HepG2 (cell line): Measurements from ENCODE around the gene CBFA2T2. TPM values are rescaled to one million over a fixed set of nuclear protein-coding genes. Genes with fewer than 3 reads are reported as not detected.

ENCODE experiments used
- BCL6 ChIP-seq: IDR thresholded peaks from 2 replicates; pipeline ENCODE4 v1.6.1; 2016; ENCODE audit warnings: missing genetic modification reagents, missing compliant biosample characterization
- CENPX ChIP-seq: sonication (generic); formaldehyde crosslinking; IDR thresholded peaks from 2 replicates; pipeline ENCODE4 v1.9.0; 2021; ENCODE audit warnings: mild to moderate bottlenecking, missing genetic modification reagents, moderate library complexity
- CSRNP1 ChIP-seq: sonication (generic); formaldehyde crosslinking; IDR thresholded peaks from 2 replicates; pipeline ENCODE4 v1.8.1; 2023; ENCODE audit warnings: mild to moderate bottlenecking, missing genetic modification reagents
- FOXJ3 ChIP-seq: sonication (generic); formaldehyde crosslinking; IDR thresholded peaks from 2 replicates; pipeline ENCODE4 v1.4.0; 2020; ENCODE audit warnings: missing genetic modification reagents, mild to moderate bottlenecking, borderline replicate concordance
- GFI1 ChIP-seq: sonication (generic); formaldehyde crosslinking; IDR thresholded peaks from 2 replicates; pipeline ENCODE4 v1.5.0; 2020; ENCODE audit warnings: missing genetic modification reagents, mild to moderate bottlenecking, borderline replicate concordance
- HNRNPH1 ChIP-seq: fragments of 200-400 bp; formaldehyde crosslinking; optimal IDR thresholded peaks from 2 replicates; pipeline ENCODE3; 2017; ENCODE audit warnings: mild to moderate bottlenecking, low read depth, low read length
- MIXL1 ChIP-seq: IDR thresholded peaks from 2 replicates; pipeline ENCODE4 v1.6.1; 2016
- MTF1 ChIP-seq: sonication (generic); formaldehyde crosslinking; IDR thresholded peaks from 2 replicates; pipeline ENCODE4 v1.5.0; 2020; ENCODE audit warnings: missing genetic modification reagents
- NBN ChIP-seq: fragments of 450-650 bp; conservative IDR thresholded peaks from 2 replicates; pipeline ENCODE4 v1.6.1; 2017
- NCOA1 ChIP-seq: sonication (generic); formaldehyde crosslinking; IDR thresholded peaks from 2 replicates; pipeline ENCODE4 v1.9.0; 2021; ENCODE audit warnings: missing genetic modification reagents
- NFYB ChIP-seq: sonication (generic); formaldehyde crosslinking; IDR thresholded peaks from 2 replicates; pipeline ENCODE4 v1.4.0; 2020; ENCODE audit warnings: missing genetic modification reagents
- PAF1 ChIP-seq: IDR thresholded peaks from 2 replicates; pipeline ENCODE4 v1.6.1; 2016; ENCODE audit warnings: missing genetic modification reagents, missing compliant biosample characterization
- SMAD1 ChIP-seq: sonication (generic); formaldehyde crosslinking; IDR thresholded peaks from 2 replicates; pipeline ENCODE4 v1.4.0; 2020; ENCODE audit warnings: missing genetic modification reagents, low read depth, mild to moderate bottlenecking, borderline replicate concordance
- SMAD9 ChIP-seq: sonication (generic); formaldehyde crosslinking; IDR thresholded peaks from 2 replicates; pipeline ENCODE4 v1.5.1; 2020; ENCODE audit warnings: mild to moderate bottlenecking, missing genetic modification reagents
- SRSF1 ChIP-seq: fragments of 200-400 bp; formaldehyde crosslinking; optimal IDR thresholded peaks from 2 replicates; pipeline ENCODE3; 2017; ENCODE audit warnings: mild to moderate bottlenecking, low read depth, low read length, moderate library complexity
- TBX3 ChIP-seq: fragments of 450-650 bp; IDR thresholded peaks from 2 replicates; pipeline ENCODE4 v1.6.1; 2017; ENCODE audit warnings: antibody characterized with exemption, mild to moderate bottlenecking, inconsistent platforms, borderline replicate concordance
- THAP11 ChIP-seq: IDR thresholded peaks from 2 replicates; pipeline ENCODE4 v1.6.1; 2016; ENCODE audit warnings: missing biosample characterization, missing genetic modification reagents
- ZFP36L1 ChIP-seq: sonication (generic); formaldehyde crosslinking; IDR thresholded peaks from 2 replicates; pipeline ENCODE4 v1.8.0; 2022; ENCODE audit warnings: mild to moderate bottlenecking, missing genetic modification reagents, moderate library complexity
- ZNF441 ChIP-seq: sonication (generic); formaldehyde crosslinking; IDR thresholded peaks from 2 replicates; pipeline ENCODE4 v1.7.0; 2021; ENCODE audit warnings: missing genetic modification reagents, borderline replicate concordance
- ZNF446 ChIP-seq: sonication (generic); formaldehyde crosslinking; IDR thresholded peaks from 2 replicates; pipeline ENCODE4 v1.5.0; 2020; ENCODE audit warnings: mild to moderate bottlenecking, missing genetic modification reagents
- ZNF451 ChIP-seq: sonication (generic); formaldehyde crosslinking; IDR thresholded peaks from 2 replicates; pipeline ENCODE4 v1.5.0; 2020; ENCODE audit warnings: mild to moderate bottlenecking, missing genetic modification reagents
- ZNF567 ChIP-seq: sonication (generic); formaldehyde crosslinking; IDR thresholded peaks from 2 replicates; pipeline ENCODE4 v1.8.1; 2023; ENCODE audit warnings: mild to moderate bottlenecking, missing genetic modification reagents, borderline replicate concordance
- ZNF607 ChIP-seq: sonication (generic); formaldehyde crosslinking; IDR thresholded peaks from 2 replicates; pipeline ENCODE4 v1.5.1; 2020; ENCODE audit warnings: missing genetic modification reagents, mild to moderate bottlenecking, borderline replicate concordance
- ZNF768 ChIP-seq: sonication (generic); formaldehyde crosslinking; IDR thresholded peaks from 2 replicates; pipeline ENCODE4 v1.4.0; 2020; ENCODE audit warnings: missing genetic modification reagents
- ZNF776 ChIP-seq: sonication (generic); formaldehyde crosslinking; IDR thresholded peaks from 2 replicates; pipeline ENCODE4 v1.4.0; 2020; ENCODE audit warnings: mild to moderate bottlenecking, missing genetic modification reagents
- ZNF782 ChIP-seq: sonication (generic); formaldehyde crosslinking; IDR thresholded peaks from 2 replicates; pipeline ENCODE4 v1.4.0; 2020; ENCODE audit warnings: missing genetic modification reagents, mild to moderate bottlenecking, borderline replicate concordance
- polyA plus RNA-seq, 8 experiments: library from polyadenylated mRNA; depleted of rRNA in 3 of 8; stranded (reverse) in 7 of 8; unstranded in 1 of 8; fragments of >200 nt; fragmentation: Illumina TruSeq in 4 of 8; extraction: Trizol in 4 of 8; gene quantifications; 2 replicates each; pipeline versions ENCODE4 v1.2.1 to v1.2.3, GENCODE V29; 2011 to 2016; ENCODE audit warnings: low read depth in 4 of 8, missing spikeins in 1 of 8, mixed read lengths in 1 of 8; ENCODE audit not compliant: insufficient read depth in 1 of 8
- total RNA-seq, 5 experiments: library from RNA; depleted of rRNA; stranded (reverse); fragments of >200 nt; fragmentation: Illumina TruSeq; extraction: Trizol; gene quantifications; 2 replicates each; pipeline ENCODE4 v1.2.3, GENCODE V29; 2016; ENCODE audit warnings: low read depth in 1 of 5
- TF ChIP-seq, protein P1 (sequence below): sonication (generic); formaldehyde crosslinking; IDR thresholded peaks from 2 replicates; pipeline ENCODE4 v1.8.0; 2022; ENCODE audit warnings: mild to moderate bottlenecking, missing genetic modification reagents; ENCODE audit not compliant: insufficient replicate concordance
- TF ChIP-seq, protein P2 (sequence below): sonication (generic); formaldehyde crosslinking; IDR thresholded peaks from 2 replicates; pipeline ENCODE4 v1.4.0; 2020; ENCODE audit warnings: missing genetic modification reagents, low read depth, mild to moderate bottlenecking, borderline replicate concordance

CBFA2T2 gene
- total and polyA plus RNA-seq, 2 of the 13 experiments (the other 11 are each of a cell fraction or from before 2014, with no cell fraction given) = 6.3 to 21.2 TPM

DNA sequence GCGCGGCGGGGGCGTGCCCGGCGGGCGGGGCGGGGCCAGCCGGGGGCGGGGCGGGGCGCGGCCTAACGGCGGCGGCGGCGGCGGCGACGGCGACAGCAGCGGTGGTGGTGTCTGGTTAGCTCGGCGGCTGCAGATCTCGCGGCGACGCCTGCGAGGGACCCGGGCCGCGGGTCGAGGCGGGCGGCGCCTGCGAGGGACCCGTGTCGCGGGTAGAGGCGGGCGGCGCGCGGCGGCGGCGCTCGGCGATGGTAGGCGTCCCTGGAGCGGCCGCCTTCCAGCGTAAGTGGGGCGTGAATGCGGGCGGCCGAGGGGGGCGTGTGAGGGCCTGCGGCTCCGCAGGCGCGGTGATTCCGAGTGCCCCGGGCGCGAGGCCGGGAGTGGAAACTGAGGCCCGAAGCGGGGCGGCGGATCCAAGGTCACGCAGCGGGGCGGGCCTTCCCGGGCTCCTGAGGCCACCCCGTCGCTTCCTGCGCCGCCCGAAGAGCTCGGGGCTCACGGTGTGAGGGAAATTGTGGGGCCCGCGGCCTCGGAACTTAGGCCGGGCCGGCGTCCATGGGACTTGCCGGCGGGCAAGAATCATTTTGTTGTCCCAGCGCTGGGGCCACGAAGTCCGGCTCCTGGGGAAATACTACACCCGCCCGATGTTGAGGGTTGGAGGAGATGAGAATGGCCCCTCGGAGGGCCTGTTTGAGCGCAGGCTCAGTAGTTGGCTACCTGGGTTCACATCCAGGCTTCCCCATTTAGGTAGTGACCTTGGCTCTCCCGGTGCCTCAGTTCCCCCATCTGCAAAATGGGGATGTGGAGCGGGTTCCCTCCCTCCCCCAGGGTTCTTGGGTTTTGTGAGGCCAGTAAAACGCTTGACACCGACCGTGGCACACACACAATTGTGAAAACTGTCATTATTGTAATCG is at the start of gene CBFA2T2 (continued):
- TF ChIP-seq ZNF567 (CRISPR knock-in tag) (peak; percentile 86; the same call in 1 of the 2 replicates), MIXL1 (CRISPR knock-in tag) (no peak; the same call in 1 of the 2 replicates), FOXJ3 (CRISPR knock-in tag) (no peak), BCL6 (no peak), GFI1 (CRISPR knock-in tag) (no peak), HNRNPH1 (no peak), ZNF782 (CRISPR knock-in tag) (no peak; the same call in 1 of the 2 replicates), TBX3 (no peak), CSRNP1 (CRISPR knock-in tag) (peak; percentile 34; the same call in 1 of the 2 replicates), ZNF776 (CRISPR knock-in tag) (peak; percentile 99), NCOA1 (CRISPR knock-in tag) (no peak), ZFP36L1 (CRISPR knock-in tag) (no peak; the same call in 1 of the 2 replicates), ZNF451 (CRISPR knock-in tag) (peak; percentile 51), SMAD9 (CRISPR knock-in tag) (no peak), PAF1 (CRISPR knock-in tag) (no peak), ZNF441 (CRISPR knock-in tag) (no peak), ZNF607 (CRISPR knock-in tag) (peak; percentile 73), NBN (no peak), CENPX (CRISPR knock-in tag) (no peak), MTF1 (no peak), NFYB (CRISPR knock-in tag) (peak; percentile 45; the same call in 1 of the 2 replicates), ZNF768 (CRISPR knock-in tag) (no peak; the same call in 1 of the 2 replicates), SRSF1 (no peak), SMAD1 (CRISPR knock-in tag) (peak; percentile 94; the same call in 1 of the 2 replicates), ZNF446 (CRISPR knock-in tag) (peak; percentile 96), THAP11 (peak; percentile 47; the same call in 1 of the 2 replicates)
- TF ChIP-seq, protein P1, sequence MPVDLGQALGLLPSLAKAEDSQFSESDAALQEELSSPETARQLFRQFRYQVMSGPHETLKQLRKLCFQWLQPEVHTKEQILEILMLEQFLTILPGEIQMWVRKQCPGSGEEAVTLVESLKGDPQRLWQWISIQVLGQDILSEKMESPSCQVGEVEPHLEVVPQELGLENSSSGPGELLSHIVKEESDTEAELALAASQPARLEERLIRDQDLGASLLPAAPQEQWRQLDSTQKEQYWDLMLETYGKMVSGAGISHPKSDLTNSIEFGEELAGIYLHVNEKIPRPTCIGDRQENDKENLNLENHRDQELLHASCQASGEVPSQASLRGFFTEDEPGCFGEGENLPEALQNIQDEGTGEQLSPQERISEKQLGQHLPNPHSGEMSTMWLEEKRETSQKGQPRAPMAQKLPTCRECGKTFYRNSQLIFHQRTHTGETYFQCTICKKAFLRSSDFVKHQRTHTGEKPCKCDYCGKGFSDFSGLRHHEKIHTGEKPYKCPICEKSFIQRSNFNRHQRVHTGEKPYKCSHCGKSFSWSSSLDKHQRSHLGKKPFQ (CRISPR knock-in tag) = peak; percentile 73
- TF ChIP-seq, protein P2, sequence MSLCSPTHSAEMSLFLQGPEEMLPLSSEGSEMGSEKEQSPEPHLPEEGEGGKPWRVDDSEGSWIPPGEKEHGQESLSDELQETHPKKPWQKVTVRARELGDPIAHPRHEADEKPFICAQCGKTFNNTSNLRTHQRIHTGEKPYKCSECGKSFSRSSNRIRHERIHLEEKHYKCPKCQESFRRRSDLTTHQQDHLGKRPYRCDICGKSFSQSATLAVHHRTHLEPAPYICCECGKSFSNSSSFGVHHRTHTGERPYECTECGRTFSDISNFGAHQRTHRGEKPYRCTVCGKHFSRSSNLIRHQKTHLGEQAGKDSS (CRISPR knock-in tag) = no peak; the same call in 1 of the 2 replicates
